ENCODE measurements around the gene FBXL3. TPM values are rescaled to one million over a fixed set of nuclear protein-coding genes. Genes with fewer than 3 reads are reported as not detected.

The FBXL3 gene
- total RNA-seq, 1 experiment from 2014 or later: 29.2 TPM

DNA sequence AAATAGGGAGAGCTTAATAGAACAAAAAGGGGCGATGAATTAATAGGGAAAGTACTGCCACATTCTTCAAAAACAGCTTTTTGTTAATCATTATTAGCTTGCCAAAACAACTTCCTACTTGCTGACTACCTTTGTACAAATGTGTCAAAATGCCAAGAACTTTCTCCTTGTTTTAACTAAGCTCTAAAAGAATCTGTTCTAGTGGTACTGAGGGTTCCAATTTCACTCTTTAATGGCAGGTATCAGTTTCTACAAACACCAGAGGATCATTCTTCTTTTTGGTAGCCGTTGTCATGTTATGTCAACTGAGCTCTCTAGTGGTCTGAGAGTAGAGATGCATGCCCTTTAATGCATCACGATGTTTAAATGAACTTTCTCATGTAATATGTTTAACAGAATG lies 29.4 kb upstream of the FBXL3 start:
- DNase-seq (ENCODE audit: low spot score): no peak
- Histone ChIP-seq H3K9me3 (ENCODE audit: low read depth, low read length, poor library complexity, severe bottlenecking) (no peaks in the 10 kb centered on the region), H3K27me3 (replicated peaks; ENCODE audit: insufficient read depth, low read depth, low read length, poor library complexity) (no peaks in the 10 kb centered on the region), H3K4me1 (ENCODE audit: insufficient read depth, low read length, poor library complexity, severe bottlenecking) (no peaks in the 10 kb centered on the region), H3K36me3 (ENCODE audit: insufficient read depth, low read length, poor library complexity, severe bottlenecking) (peaks cover 18% of the 10 kb centered on the region), H3K27ac (ENCODE audit: low read depth, low read length, poor library complexity, severe bottlenecking) (no peak overlapping the region), H3K4me3 (ENCODE audit: low read depth, low read length, poor library complexity, severe bottlenecking) (no peak overlapping the region)
- CTCF ChIA-PET: no interaction called here
- intact Hi-C loops (cut with micrococcal nuclease; ENCODE audit: unreplicated experiment): no loop called here
- POLR2A ChIA-PET (ENCODE audit: low non-redundant PET): no interaction called here
- BruUV-seq (replicated peaks): no TSS peak
- TF ChIP-seq EZH2 (IDR thresholded peaks at IDR 0.05; ENCODE audit: borderline replicate concordance, low read depth, low read length, poor library complexity, severe bottlenecking): no peak
- TF ChIP-seq, protein P1, sequence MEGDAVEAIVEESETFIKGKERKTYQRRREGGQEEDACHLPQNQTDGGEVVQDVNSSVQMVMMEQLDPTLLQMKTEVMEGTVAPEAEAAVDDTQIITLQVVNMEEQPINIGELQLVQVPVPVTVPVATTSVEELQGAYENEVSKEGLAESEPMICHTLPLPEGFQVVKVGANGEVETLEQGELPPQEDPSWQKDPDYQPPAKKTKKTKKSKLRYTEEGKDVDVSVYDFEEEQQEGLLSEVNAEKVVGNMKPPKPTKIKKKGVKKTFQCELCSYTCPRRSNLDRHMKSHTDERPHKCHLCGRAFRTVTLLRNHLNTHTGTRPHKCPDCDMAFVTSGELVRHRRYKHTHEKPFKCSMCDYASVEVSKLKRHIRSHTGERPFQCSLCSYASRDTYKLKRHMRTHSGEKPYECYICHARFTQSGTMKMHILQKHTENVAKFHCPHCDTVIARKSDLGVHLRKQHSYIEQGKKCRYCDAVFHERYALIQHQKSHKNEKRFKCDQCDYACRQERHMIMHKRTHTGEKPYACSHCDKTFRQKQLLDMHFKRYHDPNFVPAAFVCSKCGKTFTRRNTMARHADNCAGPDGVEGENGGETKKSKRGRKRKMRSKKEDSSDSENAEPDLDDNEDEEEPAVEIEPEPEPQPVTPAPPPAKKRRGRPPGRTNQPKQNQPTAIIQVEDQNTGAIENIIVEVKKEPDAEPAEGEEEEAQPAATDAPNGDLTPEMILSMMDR (conservative IDR thresholded peaks at IDR 0.05; ENCODE audit: low read depth, low read length): no peak

DNA sequence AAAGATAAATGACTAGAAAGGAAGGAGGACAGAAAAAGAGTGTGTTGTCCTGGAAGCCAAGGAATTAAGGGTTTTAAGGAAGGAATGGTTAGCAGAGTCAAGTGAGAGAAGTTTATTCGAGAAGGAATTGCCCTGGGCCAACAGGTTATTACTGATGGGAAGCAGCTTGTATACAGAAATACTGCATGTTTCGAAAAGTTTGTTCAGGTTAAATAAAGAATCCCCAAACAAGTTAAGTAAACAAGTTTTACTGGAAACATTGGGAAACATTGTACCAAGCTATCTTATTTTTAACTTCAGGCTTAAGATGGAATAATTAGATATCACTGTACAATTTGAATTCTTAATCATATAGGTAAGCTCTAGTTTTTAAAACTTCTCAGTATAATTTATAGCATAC lies 28.2 kb upstream of the FBXL3 start:
- H3K27ac ChIP-seq (ENCODE audit: low read depth, low read length, poor library complexity, severe bottlenecking): no peak overlapping the region
- no peaks in the 10 kb centered on the region for H3K27me3 ChIP-seq (replicated peaks; ENCODE audit: insufficient read depth, low read depth, low read length, poor library complexity)
- H3K9me3 ChIP-seq (ENCODE audit: low read depth, low read length, poor library complexity, severe bottlenecking): no peaks in the 10 kb centered on the region
- no peak for TF ChIP-seq EZH2 (IDR thresholded peaks at IDR 0.05; ENCODE audit: borderline replicate concordance, low read depth, low read length, poor library complexity, severe bottlenecking)
- TF ChIP-seq, protein P1 (conservative IDR thresholded peaks at IDR 0.05; ENCODE audit: low read depth, low read length): no peak
- H3K36me3 ChIP-seq (ENCODE audit: insufficient read depth, low read length, poor library complexity, severe bottlenecking): peaks cover 18% of the 10 kb centered on the region
- intact Hi-C loops (cut with micrococcal nuclease; ENCODE audit: unreplicated experiment): no loop called here
- no peak overlapping the region for H3K4me3 ChIP-seq (ENCODE audit: low read depth, low read length, poor library complexity, severe bottlenecking)
- BruUV-seq (replicated peaks): no TSS peak
- H3K4me1 ChIP-seq (ENCODE audit: insufficient read depth, low read length, poor library complexity, severe bottlenecking): no peaks in the 10 kb centered on the region
- no peak for DNase-seq (ENCODE audit: low spot score)
- CTCF ChIA-PET: no interaction called here
- POLR2A ChIA-PET (ENCODE audit: low non-redundant PET): interaction anchor here (0.6 kb wide), 1 partner anchor 15 kb away, joined by 3 read pairs; no protein-coding TSS in a partner anchor

DNA sequence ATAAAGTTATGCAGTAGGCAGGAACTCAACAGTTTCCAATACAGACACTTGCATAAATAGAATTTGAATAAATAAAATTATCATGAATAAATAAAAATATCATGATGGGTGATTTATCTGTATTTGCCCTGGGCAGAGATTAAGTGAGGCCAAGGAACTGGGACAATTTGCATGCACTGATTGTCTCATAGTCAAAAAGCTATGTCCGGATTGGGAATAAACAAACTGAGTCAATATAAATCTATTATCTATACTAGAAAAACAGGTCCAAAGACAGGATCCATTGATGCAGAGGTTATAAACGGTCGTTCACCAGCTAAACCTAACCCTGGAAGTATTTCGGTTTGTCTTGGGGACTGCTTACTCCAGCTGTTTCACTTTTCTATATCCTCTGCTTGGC lies 26.2 kb upstream of the FBXL3 start:
- peaks cover 17% of the 10 kb centered on the region for H3K36me3 ChIP-seq (ENCODE audit: insufficient read depth, low read length, poor library complexity, severe bottlenecking)
- CTCF ChIA-PET: no interaction called here
- TF ChIP-seq, protein P1 (conservative IDR thresholded peaks at IDR 0.05; ENCODE audit: low read depth, low read length): no peak

More for the DNA sequence above, 26.2 kb upstream of the FBXL3 start:
- intact Hi-C loops (cut with micrococcal nuclease; ENCODE audit: unreplicated experiment): no loop called here
- no peaks in the 10 kb centered on the region for H3K27me3 ChIP-seq (replicated peaks; ENCODE audit: insufficient read depth, low read depth, low read length, poor library complexity)
- no peaks in the 10 kb centered on the region for H3K9me3 ChIP-seq (ENCODE audit: low read depth, low read length, poor library complexity, severe bottlenecking)
- H3K4me1 ChIP-seq (ENCODE audit: insufficient read depth, low read length, poor library complexity, severe bottlenecking): no peaks in the 10 kb centered on the region
- no peak for DNase-seq (ENCODE audit: low spot score)
- POLR2A ChIA-PET (ENCODE audit: low non-redundant PET): no interaction called here
- H3K27ac ChIP-seq (ENCODE audit: low read depth, low read length, poor library complexity, severe bottlenecking): no peak overlapping the region
- no TSS peak for BruUV-seq (replicated peaks)
- no peak overlapping the region for H3K4me3 ChIP-seq (ENCODE audit: low read depth, low read length, poor library complexity, severe bottlenecking)
